Vagina (tissue), 2 donors: ENCODE data around the gene DEGS2. TPM values are rescaled to one million over a fixed set of nuclear protein-coding genes. Genes with fewer than 3 reads are reported as not detected.

ENCODE experiments used
- DNase-seq, 2 donors: peaks; one replicate each; pipeline ENCODE4 v3.0.0-alpha.2; 2017; ENCODE audit errors: extremely low spot score in 2 of 2
- H3K27ac ChIP-seq: fragments of 200-600 bp; sonication (generic); one replicate; pipeline ENCODE4 v1.5.1; 2019
- H3K27me3 ChIP-seq: fragments of 200-600 bp; sonication (generic); one replicate; pipeline ENCODE4 v1.5.1; 2019
- H3K36me3 ChIP-seq, 2 donors: fragments of 200-600 bp; sonication (generic); one replicate each; pipeline ENCODE4 v1.5.1; 2017 to 2019
- H3K4me1 ChIP-seq: fragments of 200-600 bp; sonication (generic); one replicate; pipeline ENCODE4 v1.5.1; 2019
- H3K4me3 ChIP-seq, 2 donors: fragments of 200-600 bp; sonication (generic); 1 replicate in 1 of 2; 2 replicates in 1 of 2; pipeline ENCODE4 v1.5.1; 2016 to 2019
- H3K9me3 ChIP-seq: fragments of 200-600 bp; sonication (generic); one replicate; pipeline ENCODE4 v1.5.1; 2019
- POLR2A ChIP-seq, 2 donors: fragments of 450-650 bp; IDR thresholded peaks; one replicate each; pipeline ENCODE4 v1.6.1; 2017; ENCODE audit warnings: antibody characterized with exemption in 2 of 2, mild to moderate bottlenecking in 2 of 2, moderate library complexity in 2 of 2
- POLR2AphosphoS5 ChIP-seq, 2 donors: sonication (generic); formaldehyde crosslinking; IDR thresholded peaks; one replicate each; pipeline ENCODE4 v1.9.0; 2017; ENCODE audit warnings: antibody characterized with exemption in 2 of 2, mild to moderate bottlenecking in 2 of 2, low read depth in 1 of 2; ENCODE audit not compliant: insufficient read depth in 1 of 2
- intact Hi-C: fragments of 100-400 bp; cut with DNase I; formaldehyde crosslinking; loops from one replicate; pipeline ENCODE4 v1.15.1; 2023
- total RNA-seq: library from RNA; depleted of rRNA; stranded (reverse); fragments of >200 nt; gene quantifications from one replicate; pipeline ENCODE4 v1.2.3, GENCODE V29; 2016
- TF ChIP-seq, protein P1 (sequence below), 3 experiments: fragments of 450-650 bp in 2 of 3; fragments of 200-600 bp in 1 of 3; sonication (generic) in 1 of 3; IDR thresholded peaks; one replicate each; pipeline ENCODE4 v1.5.1; 2017 to 2019; ENCODE audit warnings: antibody characterized with exemption in 3 of 3, mild to moderate bottlenecking in 2 of 3, moderate library complexity in 2 of 3

The DEGS2 gene
- total RNA-seq, 1 donor from 2014 or later = 19.9 TPM

- intact Hi-C loops = no loop called here
- H3K27me3 ChIP-seq = no peaks in the 10 kb centered on the region
- peaks cover 27% of the 10 kb centered on the region for H3K4me1 ChIP-seq
- TF ChIP-seq, protein P1, sequence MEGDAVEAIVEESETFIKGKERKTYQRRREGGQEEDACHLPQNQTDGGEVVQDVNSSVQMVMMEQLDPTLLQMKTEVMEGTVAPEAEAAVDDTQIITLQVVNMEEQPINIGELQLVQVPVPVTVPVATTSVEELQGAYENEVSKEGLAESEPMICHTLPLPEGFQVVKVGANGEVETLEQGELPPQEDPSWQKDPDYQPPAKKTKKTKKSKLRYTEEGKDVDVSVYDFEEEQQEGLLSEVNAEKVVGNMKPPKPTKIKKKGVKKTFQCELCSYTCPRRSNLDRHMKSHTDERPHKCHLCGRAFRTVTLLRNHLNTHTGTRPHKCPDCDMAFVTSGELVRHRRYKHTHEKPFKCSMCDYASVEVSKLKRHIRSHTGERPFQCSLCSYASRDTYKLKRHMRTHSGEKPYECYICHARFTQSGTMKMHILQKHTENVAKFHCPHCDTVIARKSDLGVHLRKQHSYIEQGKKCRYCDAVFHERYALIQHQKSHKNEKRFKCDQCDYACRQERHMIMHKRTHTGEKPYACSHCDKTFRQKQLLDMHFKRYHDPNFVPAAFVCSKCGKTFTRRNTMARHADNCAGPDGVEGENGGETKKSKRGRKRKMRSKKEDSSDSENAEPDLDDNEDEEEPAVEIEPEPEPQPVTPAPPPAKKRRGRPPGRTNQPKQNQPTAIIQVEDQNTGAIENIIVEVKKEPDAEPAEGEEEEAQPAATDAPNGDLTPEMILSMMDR (IDR thresholded peaks at IDR 0.05) = no peak
- no peak for TF ChIP-seq POLR2AphosphoS5 (IDR thresholded peaks at IDR 0.05; ENCODE audit: insufficient read depth in 1 of 2, low read depth in 1 of 2)
- no peak for TF ChIP-seq POLR2A (IDR thresholded peaks at IDR 0.05)
- no peak for DNase-seq
- H3K27ac ChIP-seq = no peak overlapping the region
- no peaks in the 10 kb centered on the region for H3K9me3 ChIP-seq
- no peak overlapping the region for H3K4me3 ChIP-seq
- H3K36me3 ChIP-seq = no peaks in the 10 kb centered on the region
These were observed 13.6 kb downstream of the DEGS2 start for GRCh38 chr14:100145682-100146464.

- Histone ChIP-seq H3K27me3 (no peaks in the 10 kb centered on the region), H3K4me1 (peaks cover 19% of the 10 kb centered on the region), H3K36me3 (no peaks in the 10 kb centered on the region), H3K27ac (no peak overlapping the region), H3K4me3 (no peak overlapping the region), H3K9me3 (no peaks in the 10 kb centered on the region)
- intact Hi-C loops = no loop called here
- TF ChIP-seq POLR2AphosphoS5 (IDR thresholded peaks at IDR 0.05; ENCODE audit: insufficient read depth in 1 of 2, low read depth in 1 of 2) (no peak), POLR2A (IDR thresholded peaks at IDR 0.05) (no peak)
- TF ChIP-seq, protein P1 (IDR thresholded peaks at IDR 0.05) = no peak
- DNase-seq = no peak
These were observed 14.3 kb downstream of the DEGS2 start for GRCh38 chr14:100144996-100145646.

DNA sequence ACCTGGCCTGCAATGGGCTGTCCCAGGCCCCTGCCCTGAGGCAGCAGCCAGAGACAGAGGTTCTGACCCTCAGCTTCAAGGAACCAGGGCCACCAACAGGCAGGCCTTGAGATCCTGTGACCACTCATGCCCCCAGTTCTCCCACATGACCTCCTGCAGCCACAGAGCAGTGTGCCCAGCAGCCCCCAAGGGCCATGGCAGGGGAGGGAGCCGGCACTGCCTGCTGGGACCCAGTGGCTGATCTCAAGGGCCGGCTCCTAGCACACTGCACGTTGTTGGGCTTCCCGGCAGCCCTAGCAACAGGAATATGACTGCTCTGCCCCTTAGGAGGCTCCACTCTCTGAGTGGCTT lies 14.8 kb downstream of the DEGS2 start:
- H3K27me3 ChIP-seq = no peaks in the 10 kb centered on the region
- H3K4me3 ChIP-seq = no peak overlapping the region
- DNase-seq = no peak
- no peaks in the 10 kb centered on the region for H3K36me3 ChIP-seq
- TF ChIP-seq, protein P1 (IDR thresholded peaks at IDR 0.05) = no peak
- TF ChIP-seq POLR2AphosphoS5 (IDR thresholded peaks at IDR 0.05; ENCODE audit: insufficient read depth in 1 of 2, low read depth in 1 of 2) = no peak
- no peak for TF ChIP-seq POLR2A (IDR thresholded peaks at IDR 0.05)
- intact Hi-C loops = no loop called here
- no peaks in the 10 kb centered on the region for H3K9me3 ChIP-seq
- H3K4me1 ChIP-seq = peaks cover 14% of the 10 kb centered on the region
- no peak overlapping the region for H3K27ac ChIP-seq

DNA sequence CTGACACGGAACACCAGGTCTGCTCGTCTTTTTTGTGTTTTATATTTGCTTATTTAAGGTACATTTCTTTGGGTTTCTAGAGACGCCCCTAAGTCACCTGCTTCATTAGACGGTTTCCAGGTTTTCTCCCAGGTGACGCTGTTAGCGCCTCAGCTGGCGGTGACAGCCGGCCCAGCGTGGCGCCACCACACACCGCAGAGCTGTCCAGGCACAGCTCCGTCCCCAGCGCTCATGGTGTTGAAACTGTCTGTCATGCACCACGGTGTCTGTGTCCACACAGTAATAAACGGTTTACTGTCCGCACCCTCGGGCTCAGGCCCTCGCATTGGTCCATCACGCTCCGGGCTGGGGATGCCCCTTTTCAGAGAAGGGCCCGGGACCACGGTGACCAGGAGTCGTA lies 15.5 kb downstream of the DEGS2 start:
- intact Hi-C loops = no loop called here
- H3K4me1 ChIP-seq = peaks cover 13% of the 10 kb centered on the region
- TF ChIP-seq POLR2AphosphoS5 (IDR thresholded peaks at IDR 0.05; ENCODE audit: insufficient read depth in 1 of 2, low read depth in 1 of 2) (no peak), POLR2A (IDR thresholded peaks at IDR 0.05) (no peak)
- TF ChIP-seq, protein P1 (IDR thresholded peaks at IDR 0.05) = no peak
- H3K9me3 ChIP-seq = no peaks in the 10 kb centered on the region
- H3K4me3 ChIP-seq = no peak overlapping the region
- no peaks in the 10 kb centered on the region for H3K27me3 ChIP-seq
- H3K27ac ChIP-seq = no peak overlapping the region
- no peaks in the 10 kb centered on the region for H3K36me3 ChIP-seq
- DNase-seq = no peak

DNA sequence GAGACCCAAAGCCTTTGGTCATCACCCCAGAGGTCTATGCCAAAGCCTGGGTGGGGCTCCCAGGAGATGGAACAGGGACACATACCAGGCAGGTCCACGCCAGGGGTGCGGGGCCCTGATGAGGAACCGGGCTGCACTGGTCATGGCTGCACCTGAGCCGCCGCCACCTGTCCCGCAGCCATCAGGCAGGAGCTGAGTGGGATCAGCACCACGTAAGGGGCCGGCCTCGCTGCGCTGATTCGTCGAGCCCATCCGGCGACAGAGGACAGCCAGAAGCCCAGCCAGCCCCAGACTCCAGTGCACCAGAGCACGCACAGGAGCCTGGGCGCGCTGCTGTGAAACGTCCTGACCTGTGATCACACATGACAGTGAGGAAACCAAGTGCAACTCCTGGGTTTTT lies 15.9 kb downstream of the DEGS2 start:
- TF ChIP-seq POLR2A (IDR thresholded peaks at IDR 0.05) (no peak), POLR2AphosphoS5 (IDR thresholded peaks at IDR 0.05; ENCODE audit: insufficient read depth in 1 of 2, low read depth in 1 of 2) (no peak)
- TF ChIP-seq, protein P1 (IDR thresholded peaks at IDR 0.05) = no peak
- Histone ChIP-seq H3K27me3 (no peaks in the 10 kb centered on the region), H3K27ac (no peak overlapping the region), H3K36me3 (no peaks in the 10 kb centered on the region), H3K4me3 (no peak overlapping the region), H3K9me3 (no peaks in the 10 kb centered on the region), H3K4me1 (peaks cover 13% of the 10 kb centered on the region)
- DNase-seq = no peak
- intact Hi-C loops = no loop called here
